Measurements from ENCODE around the gene CEP350.

CEP350 gene

GRCh38 chr1:180084867-180085266, 130.3 kb downstream of the CEP350 start:
- H3K4me3 ChIP-seq (ENCODE audit: low read length) = no peak overlapping the region
- no peak for DNase-seq (ENCODE audit: low read depth)
- TF ChIP-seq, protein P1, sequence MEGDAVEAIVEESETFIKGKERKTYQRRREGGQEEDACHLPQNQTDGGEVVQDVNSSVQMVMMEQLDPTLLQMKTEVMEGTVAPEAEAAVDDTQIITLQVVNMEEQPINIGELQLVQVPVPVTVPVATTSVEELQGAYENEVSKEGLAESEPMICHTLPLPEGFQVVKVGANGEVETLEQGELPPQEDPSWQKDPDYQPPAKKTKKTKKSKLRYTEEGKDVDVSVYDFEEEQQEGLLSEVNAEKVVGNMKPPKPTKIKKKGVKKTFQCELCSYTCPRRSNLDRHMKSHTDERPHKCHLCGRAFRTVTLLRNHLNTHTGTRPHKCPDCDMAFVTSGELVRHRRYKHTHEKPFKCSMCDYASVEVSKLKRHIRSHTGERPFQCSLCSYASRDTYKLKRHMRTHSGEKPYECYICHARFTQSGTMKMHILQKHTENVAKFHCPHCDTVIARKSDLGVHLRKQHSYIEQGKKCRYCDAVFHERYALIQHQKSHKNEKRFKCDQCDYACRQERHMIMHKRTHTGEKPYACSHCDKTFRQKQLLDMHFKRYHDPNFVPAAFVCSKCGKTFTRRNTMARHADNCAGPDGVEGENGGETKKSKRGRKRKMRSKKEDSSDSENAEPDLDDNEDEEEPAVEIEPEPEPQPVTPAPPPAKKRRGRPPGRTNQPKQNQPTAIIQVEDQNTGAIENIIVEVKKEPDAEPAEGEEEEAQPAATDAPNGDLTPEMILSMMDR (conservative IDR thresholded peaks at IDR 0.05; ENCODE audit: low read length) = no peak

- TF ChIP-seq, protein P1 (conservative IDR thresholded peaks at IDR 0.05; ENCODE audit: low read length) = no peak
- no peak for DNase-seq (ENCODE audit: low read depth)
- no peak overlapping the region for H3K4me3 ChIP-seq (ENCODE audit: low read length)
Measured at GRCh38 chr1:180085331-180085730, 130.7 kb downstream of the CEP350 start.

DNA sequence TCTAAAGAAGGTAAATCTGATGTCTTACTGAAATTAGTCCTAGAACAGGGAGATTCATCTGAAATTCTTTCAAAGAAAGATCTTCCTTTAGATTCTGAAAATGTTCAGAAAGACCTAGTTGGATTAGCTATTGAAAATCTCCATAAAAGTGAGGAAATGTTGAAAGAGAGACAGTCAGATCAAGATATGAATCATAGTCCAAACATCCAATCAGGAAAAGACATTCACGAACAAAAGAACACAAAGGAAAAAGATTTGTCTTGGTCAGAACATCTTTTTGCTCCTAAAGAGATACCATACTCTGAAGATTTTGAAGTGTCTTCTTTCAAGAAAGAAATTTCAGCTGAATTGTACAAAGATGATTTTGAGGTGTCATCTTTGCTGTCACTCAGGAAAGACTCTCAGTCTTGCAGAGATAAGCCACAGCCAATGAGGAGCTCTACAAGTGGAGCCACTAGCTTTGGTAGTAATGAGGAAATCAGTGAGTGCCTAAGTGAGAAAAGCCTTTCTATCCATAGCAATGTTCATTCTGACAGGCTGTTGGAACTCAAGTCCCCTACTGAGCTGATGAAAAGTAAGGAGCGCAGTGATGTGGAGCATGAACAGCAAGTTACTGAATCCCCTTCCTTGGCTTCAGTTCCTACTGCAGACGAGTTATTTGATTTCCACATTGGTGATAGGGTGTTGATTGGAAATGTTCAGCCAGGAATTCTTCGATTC, 138.5 kb downstream of the CEP350 start:
- no peak for DNase-seq (ENCODE audit: low read depth)
- H3K4me3 ChIP-seq (ENCODE audit: low read length) = no peak overlapping the region
- TF ChIP-seq, protein P1 (conservative IDR thresholded peaks at IDR 0.05; ENCODE audit: low read length) = no peak

DNA sequence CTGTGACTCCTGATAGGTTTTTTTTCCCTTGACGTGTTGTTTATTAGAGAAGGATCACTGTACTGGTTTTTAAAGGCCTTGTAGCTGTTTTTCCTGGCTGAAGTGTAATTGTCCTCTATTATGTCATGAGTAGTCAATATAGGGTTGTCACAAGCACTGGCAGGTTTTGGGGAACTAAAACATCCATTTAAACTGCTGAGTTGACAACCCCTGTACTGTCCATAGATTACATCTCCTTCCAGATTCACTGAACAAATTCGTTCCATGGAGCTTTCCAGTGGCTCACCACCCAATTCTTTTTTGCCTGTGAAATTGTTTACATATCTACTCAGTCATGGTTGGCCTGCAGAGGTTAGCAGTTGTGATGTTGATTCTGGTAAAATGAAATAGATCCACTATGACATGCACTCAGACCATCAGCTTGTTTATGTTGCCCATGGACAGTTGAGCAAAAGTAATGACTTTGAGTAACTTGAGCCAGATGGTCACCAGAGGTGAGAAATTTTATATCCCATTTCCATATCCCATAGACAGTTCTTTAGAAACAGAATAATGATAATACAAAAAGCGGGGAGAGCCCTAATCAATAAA, 140.2 kb downstream of the CEP350 start:
- no peak for DNase-seq (ENCODE audit: low read depth)
- no peak overlapping the region for H3K4me3 ChIP-seq (ENCODE audit: low read length)
- TF ChIP-seq, protein P1 (conservative IDR thresholded peaks at IDR 0.05; ENCODE audit: low read length) = no peak

GRCh38 chr1:180096584-180097325, 142.1 kb downstream of the CEP350 start:
- H3K4me3 ChIP-seq (ENCODE audit: low read length) = no peak overlapping the region
- no peak for DNase-seq (ENCODE audit: low read depth)
- TF ChIP-seq, protein P1 (conservative IDR thresholded peaks at IDR 0.05; ENCODE audit: low read length) = no peak

DNA sequence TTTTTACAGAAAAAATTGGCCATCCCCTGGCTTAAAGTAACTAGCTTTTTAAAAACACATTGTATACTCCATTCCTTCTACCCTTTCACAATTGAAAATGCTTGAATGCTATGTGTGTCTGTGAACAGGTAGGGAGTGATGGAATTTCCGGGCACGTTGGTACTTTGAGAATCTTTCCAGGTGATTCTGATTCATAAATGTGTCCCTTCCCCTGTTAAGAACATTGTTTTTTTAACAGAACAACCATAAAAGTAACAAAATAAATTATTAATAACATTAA, 142.7 kb downstream of the CEP350 start:
- TF ChIP-seq, protein P1 (conservative IDR thresholded peaks at IDR 0.05; ENCODE audit: low read length) = no peak
- DNase-seq (ENCODE audit: low read depth) = no peak
- H3K4me3 ChIP-seq (ENCODE audit: low read length) = no peak overlapping the region

DNA sequence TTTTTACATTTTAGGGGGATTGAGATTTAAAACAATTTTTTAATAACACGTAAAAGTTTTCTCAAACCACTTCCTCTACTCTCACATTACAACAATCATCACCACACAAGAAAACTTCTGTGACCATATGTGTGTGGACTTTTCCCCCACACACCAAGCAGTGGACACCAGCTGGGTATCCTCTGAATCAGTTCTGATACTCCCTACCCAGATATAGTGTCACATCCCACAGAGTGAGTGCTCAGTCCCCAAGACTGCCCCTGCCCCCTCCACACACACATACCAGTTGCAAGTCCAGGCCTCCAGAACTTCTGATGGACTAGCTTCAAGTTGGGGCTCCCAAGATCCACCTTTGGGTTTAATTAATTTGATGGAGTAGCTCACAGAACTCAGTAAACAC, 146.8 kb downstream of the CEP350 start:
- TF ChIP-seq, protein P1 (conservative IDR thresholded peaks at IDR 0.05; ENCODE audit: low read length) = no peak
- DNase-seq (ENCODE audit: low read depth) = no peak

More for the DNA sequence above, 146.8 kb downstream of the CEP350 start:
- H3K4me3 ChIP-seq (ENCODE audit: low read length) = no peak overlapping the region
